Nephron progenitor cell (in vitro differentiated cells): ENCODE measurements around the gene PXMP2.

Source experiments
- DNase-seq: peaks from one replicate; pipeline ENCODE4 v3.0.0; 2021
- H3K27ac Mint-ChIP-seq: 2 replicates; pipeline ENCODE4 v1.8.0; 2021; ENCODE audit warnings: mild to moderate bottlenecking, moderate library complexity, mixed read lengths
- H3K27me3 Mint-ChIP-seq: 2 replicates; pipeline ENCODE4 v1.8.0; 2021; ENCODE audit warnings: mild to moderate bottlenecking, low read depth, mixed read lengths; ENCODE audit not compliant: poor library complexity
- H3K36me3 Mint-ChIP-seq: 2 replicates; pipeline ENCODE4 v1.8.0; 2021; ENCODE audit warnings: low read depth, mixed read lengths
- H3K4me1 Mint-ChIP-seq: 2 replicates; pipeline ENCODE4 v1.8.0; 2021; ENCODE audit warnings: mixed read lengths
- H3K4me3 Mint-ChIP-seq: 2 replicates; pipeline ENCODE4 v1.8.0; 2021; ENCODE audit warnings: mild to moderate bottlenecking, moderate library complexity, mixed read lengths
- H3K9me3 Mint-ChIP-seq: 2 replicates; pipeline ENCODE4 v1.8.0; 2021; ENCODE audit warnings: mild to moderate bottlenecking, moderate library complexity, mixed read lengths
- CTCF ChIP-seq: fragments of 200-600 bp; sonication (generic); IDR thresholded peaks from 2 replicates; pipeline ENCODE4 v1.5.0; 2021; ENCODE audit warnings: antibody characterized with exemption

PXMP2 gene

GRCh38 chr12:132641811-132642650 lies 45.4 kb upstream of the PXMP2 start:
- Mint-ChIP-seq H3K4me3 (no peak overlapping the region), H3K27ac (no peak overlapping the region), H3K9me3 (no peaks in the 10 kb centered on the region), H3K4me1 (peaks cover 24% of the 10 kb centered on the region), H3K36me3 (peaks cover 51% of the 10 kb centered on the region), H3K27me3 (peaks cover 5% of the 10 kb centered on the region)
- no peak for DNase-seq
- TF ChIP-seq CTCF, result no peak

DNA sequence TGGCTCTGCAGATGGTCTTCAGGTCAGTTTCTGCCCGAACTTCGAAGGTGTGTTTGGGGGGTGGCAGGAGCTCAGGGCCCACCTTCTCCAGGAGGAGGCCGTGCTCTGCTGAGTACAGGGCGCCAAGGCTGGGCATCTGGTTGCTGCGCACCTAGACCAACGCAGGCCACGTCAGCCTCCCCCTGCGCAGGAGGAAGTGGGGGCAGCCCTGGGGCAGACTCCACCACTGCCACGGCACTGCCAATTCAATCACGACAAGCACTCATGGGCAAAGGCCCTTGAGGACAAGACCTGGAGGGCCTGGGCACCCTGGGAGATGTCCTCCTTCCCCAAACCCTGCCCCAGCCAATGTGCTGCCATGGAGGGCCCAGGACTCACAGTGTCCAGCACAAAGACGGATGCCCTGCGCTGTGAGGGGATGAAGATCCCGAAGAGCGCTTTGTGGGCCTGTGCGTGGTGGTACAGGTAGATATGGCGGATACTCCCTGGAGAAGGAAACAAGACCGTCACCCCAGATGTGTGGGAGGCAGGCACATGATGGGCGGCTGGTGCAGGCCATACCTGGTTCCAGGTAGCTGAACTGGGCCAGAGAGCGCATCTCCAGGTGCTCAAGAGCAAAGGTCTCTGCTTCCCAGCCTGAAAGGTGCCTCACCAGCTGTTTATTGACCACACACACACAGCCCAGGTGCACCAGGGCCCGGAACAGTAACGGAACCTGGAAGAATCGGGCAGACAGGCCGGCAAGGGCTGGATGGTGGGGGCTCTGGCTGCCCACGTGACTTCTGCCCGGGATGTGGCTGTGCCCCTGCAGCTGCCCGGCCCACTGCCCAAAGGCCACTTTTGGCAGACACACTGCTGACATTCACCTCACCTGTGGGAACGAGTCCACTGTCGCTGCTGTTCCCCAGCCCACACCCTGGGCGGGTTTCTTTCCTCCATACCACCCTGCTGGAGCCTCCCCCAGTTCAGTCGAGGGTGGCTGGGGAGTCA lies 44.2 kb upstream of the PXMP2 start:
- H3K4me3 Mint-ChIP-seq, result no peak overlapping the region
- peaks cover 51% of the 10 kb centered on the region for H3K36me3 Mint-ChIP-seq
- H3K27me3 Mint-ChIP-seq, result peaks cover 5% of the 10 kb centered on the region
- H3K4me1 Mint-ChIP-seq, result peaks cover 19% of the 10 kb centered on the region
- H3K27ac Mint-ChIP-seq, result no peak overlapping the region
- no peaks in the 10 kb centered on the region for H3K9me3 Mint-ChIP-seq
- TF ChIP-seq CTCF, result no peak
- no peak for DNase-seq

- H3K4me3 Mint-ChIP-seq, result no peak overlapping the region
- H3K27ac Mint-ChIP-seq, result no peak overlapping the region
- no peak for TF ChIP-seq CTCF
- no peaks in the 10 kb centered on the region for H3K9me3 Mint-ChIP-seq
- DNase-seq, result no peak
- H3K36me3 Mint-ChIP-seq, result peaks cover 48% of the 10 kb centered on the region
- no peaks in the 10 kb centered on the region for H3K4me1 Mint-ChIP-seq
- H3K27me3 Mint-ChIP-seq, result no peaks in the 10 kb centered on the region
These were observed 40.5 kb upstream of the PXMP2 start for GRCh38 chr12:132646850-132647249.

- no peak for TF ChIP-seq CTCF
- Mint-ChIP-seq H3K27me3 (no peaks in the 10 kb centered on the region), H3K27ac (no peak overlapping the region), H3K4me3 (no peak overlapping the region), H3K36me3 (peaks cover 57% of the 10 kb centered on the region), H3K9me3 (no peaks in the 10 kb centered on the region), H3K4me1 (no peaks in the 10 kb centered on the region)
- no peak for DNase-seq
These were observed 39.5 kb upstream of the PXMP2 start for GRCh38 chr12:132647858-132648257.

- DNase-seq, result no peak
- H3K27ac Mint-ChIP-seq, result no peak overlapping the region
- no peak for TF ChIP-seq CTCF
- H3K9me3 Mint-ChIP-seq, result no peaks in the 10 kb centered on the region
- H3K27me3 Mint-ChIP-seq, result no peaks in the 10 kb centered on the region
- H3K4me3 Mint-ChIP-seq, result no peak overlapping the region
- H3K4me1 Mint-ChIP-seq, result no peaks in the 10 kb centered on the region
- peaks cover 62% of the 10 kb centered on the region for H3K36me3 Mint-ChIP-seq
These were observed 38.7 kb upstream of the PXMP2 start for GRCh38 chr12:132648616-132649225.
